ENCODE measurements around the gene IFNLR1. TPM values are rescaled to one million over a fixed set of nuclear protein-coding genes. Genes with fewer than 3 reads are reported as not detected.

IFNLR1 gene
- total and polyA plus RNA-seq, 5 donors from 2014 or later = 0.36 to 2.8 (median 0.67) TPM

- Histone ChIP-seq H3K4me3 (ENCODE audit: low read depth, low read length) (no peak overlapping the region), H3K36me3 (ENCODE audit: control insufficient read depth, insufficient read depth, low read length) (no peaks in the 10 kb centered on the region), H3K4me1 (ENCODE audit: control insufficient read depth, insufficient read depth, low read length, poor library complexity, severe bottlenecking) (peaks cover 10% of the 10 kb centered on the region), H3K27ac (ENCODE audit: insufficient read depth, low read length, poor library complexity, severe bottlenecking) (no peak overlapping the region), H3K9me3 (ENCODE audit: control insufficient read depth in 2 of 2, low read length in 2 of 2) (no peaks in the 10 kb centered on the region), H3K27me3 (ENCODE audit: control insufficient read depth, insufficient read depth, low read length) (peaks cover 9% of the 10 kb centered on the region)
- DNase-seq (no peak), ATAC-seq (ENCODE audit: low read depth in 2 of 2) (no peak)
- Mint-ChIP-seq H3K9me3 (no peaks in the 10 kb centered on the region), H3K4me3 (no peak overlapping the region), H3K36me3 (peaks cover 6% of the 10 kb centered on the region), H3K4me1 (peaks cover 0 to 12% (median 5%) of the 10 kb centered on the region in 4 donors), H3K27me3 (peaks cover 28% of the 10 kb centered on the region), H3K27ac (no peak overlapping the region)
These were observed 32.9 kb downstream of the IFNLR1 start for GRCh38 chr1:24154215-24154614.

GRCh38 chr1:24152631-24153494, 34.2 kb downstream of the IFNLR1 start:
- Mint-ChIP-seq H3K27me3 (peaks cover 33% of the 10 kb centered on the region), H3K4me1 (peaks cover 0 to 12% (median 5%) of the 10 kb centered on the region in 4 donors), H3K36me3 (no peaks in the 10 kb centered on the region), H3K27ac (no peak overlapping the region), H3K9me3 (no peaks in the 10 kb centered on the region), H3K4me3 (no peak overlapping the region)
- H3K36me3 ChIP-seq (ENCODE audit: control insufficient read depth, insufficient read depth, low read length) = no peaks in the 10 kb centered on the region
- no peaks in the 10 kb centered on the region for H3K9me3 ChIP-seq (ENCODE audit: control insufficient read depth in 2 of 2, low read length in 2 of 2)
- no peak overlapping the region for H3K27ac ChIP-seq (ENCODE audit: insufficient read depth, low read length, poor library complexity, severe bottlenecking)
- no peak overlapping the region for H3K4me3 ChIP-seq (ENCODE audit: low read depth, low read length)
- H3K27me3 ChIP-seq (ENCODE audit: control insufficient read depth, insufficient read depth, low read length) = peaks cover 9% of the 10 kb centered on the region
- H3K4me1 ChIP-seq (ENCODE audit: control insufficient read depth, insufficient read depth, low read length, poor library complexity, severe bottlenecking) = peaks cover 10% of the 10 kb centered on the region
- ATAC-seq (ENCODE audit: low read depth in 2 of 2) (no peak), DNase-seq (no peak)

- ATAC-seq (ENCODE audit: low read depth in 2 of 2) (no peak), DNase-seq (peak in 1 of 3 donors; percentile 2)
- no peak overlapping the region for H3K27ac Mint-ChIP-seq
These were observed 35.9 kb downstream of the IFNLR1 start for GRCh38 chr1:24151175-24151533.

GRCh38 chr1:24150234-24151174, 36.6 kb downstream of the IFNLR1 start:
- no peak overlapping the region for H3K4me3 ChIP-seq (ENCODE audit: low read depth, low read length)
- peaks cover 10% of the 10 kb centered on the region for H3K4me1 ChIP-seq (ENCODE audit: control insufficient read depth, insufficient read depth, low read length, poor library complexity, severe bottlenecking)
- Mint-ChIP-seq H3K4me1 (peaks cover 0 to 12% (median 5%) of the 10 kb centered on the region in 4 donors), H3K4me3 (peak overlapping the region in 2 of 4 donors; percentile 16 to 72), H3K27ac (peak overlapping the region in 1 of 3 donors; percentile 42), H3K9me3 (peaks cover 0 to 5% (median 0%) of the 10 kb centered on the region in 7 donors), H3K36me3 (no peaks in the 10 kb centered on the region), H3K27me3 (peaks cover 35% of the 10 kb centered on the region)
- H3K27ac ChIP-seq (ENCODE audit: insufficient read depth, low read length, poor library complexity, severe bottlenecking) = no peak overlapping the region
- peaks cover 9% of the 10 kb centered on the region for H3K27me3 ChIP-seq (ENCODE audit: control insufficient read depth, insufficient read depth, low read length)
- ATAC-seq (ENCODE audit: low read depth in 2 of 2) (peak; percentile 89 to 93), DNase-seq (peak; percentile 75 to 88 (median 76))
- no peaks in the 10 kb centered on the region for H3K9me3 ChIP-seq (ENCODE audit: control insufficient read depth in 2 of 2, low read length in 2 of 2)
- H3K36me3 ChIP-seq (ENCODE audit: control insufficient read depth, insufficient read depth, low read length) = no peaks in the 10 kb centered on the region

More at GRCh38 chr1:24151175-24151533, 35.9 kb downstream of the IFNLR1 start:
- Histone ChIP-seq H3K9me3 (ENCODE audit: control insufficient read depth in 2 of 2, low read length in 2 of 2) (no peaks in the 10 kb centered on the region), H3K4me1 (ENCODE audit: control insufficient read depth, insufficient read depth, low read length, poor library complexity, severe bottlenecking) (peaks cover 10% of the 10 kb centered on the region), H3K27me3 (ENCODE audit: control insufficient read depth, insufficient read depth, low read length) (peaks cover 9% of the 10 kb centered on the region), H3K4me3 (ENCODE audit: low read depth, low read length) (no peak overlapping the region), H3K36me3 (ENCODE audit: control insufficient read depth, insufficient read depth, low read length) (no peaks in the 10 kb centered on the region), H3K27ac (ENCODE audit: insufficient read depth, low read length, poor library complexity, severe bottlenecking) (no peak overlapping the region)
- peaks cover 0 to 12% (median 5%) of the 10 kb centered on the region in 4 donors for H3K4me1 Mint-ChIP-seq
- no peaks in the 10 kb centered on the region for H3K36me3 Mint-ChIP-seq
- H3K27me3 Mint-ChIP-seq = peaks cover 35% of the 10 kb centered on the region
- peaks cover 0 to 5% (median 0%) of the 10 kb centered on the region in 7 donors for H3K9me3 Mint-ChIP-seq
- H3K4me3 Mint-ChIP-seq = peak overlapping the region in 1 of 4 donors; percentile 16

- ATAC-seq (ENCODE audit: low read depth in 2 of 2) (no peak), DNase-seq (peak in 1 of 3 donors; percentile 23)
- peaks cover 0 to 5% (median 0%) of the 10 kb centered on the region in 7 donors for H3K9me3 Mint-ChIP-seq
- no peaks in the 10 kb centered on the region for H3K36me3 Mint-ChIP-seq
- no peak overlapping the region for H3K27ac ChIP-seq (ENCODE audit: insufficient read depth, low read length, poor library complexity, severe bottlenecking)
- H3K4me3 Mint-ChIP-seq = no peak overlapping the region
- no peaks in the 10 kb centered on the region for H3K9me3 ChIP-seq (ENCODE audit: control insufficient read depth in 2 of 2, low read length in 2 of 2)
- peaks cover 9% of the 10 kb centered on the region for H3K27me3 ChIP-seq (ENCODE audit: control insufficient read depth, insufficient read depth, low read length)
- H3K36me3 ChIP-seq (ENCODE audit: control insufficient read depth, insufficient read depth, low read length) = no peaks in the 10 kb centered on the region
- no peak overlapping the region for H3K4me3 ChIP-seq (ENCODE audit: low read depth, low read length)
- H3K4me1 Mint-ChIP-seq = peaks cover 0 to 12% (median 5%) of the 10 kb centered on the region in 4 donors
- peaks cover 10% of the 10 kb centered on the region for H3K4me1 ChIP-seq (ENCODE audit: control insufficient read depth, insufficient read depth, low read length, poor library complexity, severe bottlenecking)
- peaks cover 35% of the 10 kb centered on the region for H3K27me3 Mint-ChIP-seq
- no peak overlapping the region for H3K27ac Mint-ChIP-seq
These were observed 37.2 kb downstream of the IFNLR1 start for GRCh38 chr1:24149866-24150233.

- Histone ChIP-seq H3K4me3 (ENCODE audit: low read depth, low read length) (no peak overlapping the region), H3K27ac (ENCODE audit: insufficient read depth, low read length, poor library complexity, severe bottlenecking) (no peak overlapping the region), H3K4me1 (ENCODE audit: control insufficient read depth, insufficient read depth, low read length, poor library complexity, severe bottlenecking) (peaks cover 10% of the 10 kb centered on the region), H3K9me3 (ENCODE audit: control insufficient read depth in 2 of 2, low read length in 2 of 2) (no peaks in the 10 kb centered on the region), H3K36me3 (ENCODE audit: control insufficient read depth, insufficient read depth, low read length) (no peaks in the 10 kb centered on the region), H3K27me3 (ENCODE audit: control insufficient read depth, insufficient read depth, low read length) (peaks cover 9% of the 10 kb centered on the region)
- Mint-ChIP-seq H3K4me3 (no peak overlapping the region), H3K27me3 (peaks cover 35% of the 10 kb centered on the region), H3K27ac (no peak overlapping the region), H3K4me1 (peaks cover 0 to 16% (median 5%) of the 10 kb centered on the region in 4 donors), H3K36me3 (no peaks in the 10 kb centered on the region), H3K9me3 (peaks cover 0 to 5% (median 0%) of the 10 kb centered on the region in 7 donors)
- DNase-seq = no peak
- ATAC-seq (ENCODE audit: low read depth in 2 of 2) = no peak
These were observed 39.3 kb downstream of the IFNLR1 start for GRCh38 chr1:24147816-24148215.

GRCh38 chr1:24147194-24147593, 39.9 kb downstream of the IFNLR1 start:
- Histone ChIP-seq H3K4me1 (ENCODE audit: control insufficient read depth, insufficient read depth, low read length, poor library complexity, severe bottlenecking) (peaks cover 10% of the 10 kb centered on the region), H3K27me3 (ENCODE audit: control insufficient read depth, insufficient read depth, low read length) (peaks cover 6% of the 10 kb centered on the region), H3K4me3 (ENCODE audit: low read depth, low read length) (no peak overlapping the region), H3K36me3 (ENCODE audit: control insufficient read depth, insufficient read depth, low read length) (no peaks in the 10 kb centered on the region), H3K27ac (ENCODE audit: insufficient read depth, low read length, poor library complexity, severe bottlenecking) (no peak overlapping the region), H3K9me3 (ENCODE audit: control insufficient read depth in 2 of 2, low read length in 2 of 2) (no peaks in the 10 kb centered on the region)
- ATAC-seq (ENCODE audit: low read depth in 2 of 2) (no peak), DNase-seq (no peak)
- H3K27ac Mint-ChIP-seq = no peak overlapping the region
- H3K4me1 Mint-ChIP-seq = peaks cover 0 to 16% (median 5%) of the 10 kb centered on the region in 4 donors
- H3K36me3 Mint-ChIP-seq = no peaks in the 10 kb centered on the region
- H3K27me3 Mint-ChIP-seq = peaks cover 35% of the 10 kb centered on the region
- H3K4me3 Mint-ChIP-seq = no peak overlapping the region
- peaks cover 0 to 5% (median 0%) of the 10 kb centered on the region in 7 donors for H3K9me3 Mint-ChIP-seq

Measured in CD4-positive, CD25-positive, alpha-beta regulatory T cell (primary cell).